Central memory CD4-positive, alpha-beta T cell (primary cell): ENCODE measurements around the gene COL26A1.
"Not testable (repeated sequence)": the region's sequence is repeated elsewhere in the genome, so short reads cannot be mapped to it uniquely, and the experiment has no call there.

ENCODE experiments used
- DNase-seq: peaks from one replicate; pipeline ENCODE4 v3.0.0; 2022

COL26A1 gene

DNA sequence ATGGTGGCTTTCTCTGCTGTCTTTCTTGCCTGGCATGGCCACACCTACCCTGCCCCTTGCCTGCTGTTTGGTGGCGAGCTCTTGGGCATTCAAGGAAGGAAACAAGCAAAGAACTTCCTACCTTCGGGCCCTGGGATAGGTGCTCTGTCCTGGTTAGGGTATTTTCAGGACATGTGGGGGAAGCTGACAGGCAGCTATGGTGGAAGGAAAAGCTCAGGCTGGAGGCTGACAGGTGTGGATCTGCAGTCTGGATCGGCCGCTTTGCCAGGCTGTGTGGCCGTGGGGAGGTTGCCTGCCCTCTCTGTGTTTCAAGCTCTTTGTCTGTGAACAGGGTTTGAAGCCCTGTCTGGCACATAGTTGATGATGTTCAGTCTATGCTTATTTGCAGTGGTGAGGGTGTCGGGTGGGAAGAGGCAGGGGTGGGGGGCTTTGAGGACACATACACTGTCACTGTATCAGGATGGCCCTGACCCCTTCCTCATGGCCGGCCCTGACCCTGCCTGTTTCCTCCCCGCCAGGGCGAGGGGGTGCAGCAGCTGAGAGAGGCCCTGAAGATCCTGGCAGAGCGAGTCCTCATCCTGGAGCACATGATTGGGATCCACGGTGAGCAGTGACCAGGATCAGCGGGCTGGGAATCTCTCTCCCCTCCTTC is 192.7 kb downstream of the COL26A1 start:
- no peak for DNase-seq

DNA sequence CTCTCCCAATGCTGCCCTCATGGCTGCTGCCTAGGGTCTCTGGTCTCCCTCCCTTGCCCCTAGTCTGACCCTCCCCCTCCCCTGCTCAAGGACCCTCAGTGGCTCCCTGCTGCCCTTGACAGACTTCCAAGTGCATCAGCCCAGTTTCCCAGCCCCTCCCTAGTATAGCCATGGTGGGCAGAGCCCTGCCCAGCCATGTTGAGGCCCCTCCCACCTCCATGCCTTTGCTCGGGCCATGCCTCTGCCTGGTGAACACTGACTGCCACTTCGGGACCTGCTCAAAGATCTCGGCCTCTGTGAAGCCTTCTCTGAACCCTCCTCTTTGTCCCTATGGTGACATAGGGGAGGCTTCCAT is 193.2 kb downstream of the COL26A1 start:
- no peak for DNase-seq

GRCh38 chr7:101556453-101556968 is 193.8 kb downstream of the COL26A1 start:
- no peak for DNase-seq

GRCh38 chr7:101557421-101557820 is 194.7 kb downstream of the COL26A1 start:
- no peak for DNase-seq

DNA sequence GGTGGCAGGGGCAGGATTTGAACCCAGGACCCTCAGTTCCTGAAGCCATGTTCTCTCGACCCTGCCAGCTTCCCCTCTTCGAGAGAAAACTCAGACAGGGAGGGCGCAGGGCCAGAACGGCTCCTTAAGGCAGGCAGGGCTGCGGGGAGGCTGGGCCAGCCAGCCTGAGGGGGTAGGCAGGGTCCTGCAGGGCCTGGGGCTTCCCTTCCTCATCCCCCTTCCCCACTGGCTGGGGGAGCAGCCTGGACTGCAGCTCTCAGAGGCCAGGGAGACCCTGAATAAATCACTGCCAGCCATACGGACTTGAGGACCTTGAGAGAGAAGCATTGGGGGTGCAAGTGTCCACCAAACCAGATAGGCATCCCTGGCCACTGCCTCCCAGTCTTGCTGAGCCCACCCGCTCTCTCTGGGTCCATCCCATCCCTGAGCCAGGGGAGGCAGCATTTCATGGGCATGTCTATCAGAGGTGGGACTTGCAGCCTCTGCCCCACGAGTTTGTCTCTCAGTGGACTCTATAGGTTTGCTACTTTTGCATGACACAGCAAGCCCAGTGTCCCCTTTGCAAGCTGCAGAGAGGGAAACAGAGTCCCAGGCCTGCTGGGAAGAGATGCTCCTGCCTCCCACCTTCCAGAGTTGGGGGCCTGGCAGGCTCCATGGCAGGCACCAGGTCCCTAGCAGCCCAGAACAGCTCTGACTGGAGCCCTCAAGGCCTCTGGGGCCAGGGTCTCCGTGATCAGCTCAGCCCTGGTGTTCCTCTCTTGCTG is 195.5 kb downstream of the COL26A1 start:
- no peak for DNase-seq

- no peak for DNase-seq
These were observed 196.2 kb downstream of the COL26A1 start for GRCh38 chr7:101558742-101559325.

GRCh38 chr7:101559586-101559985 is 196.9 kb downstream of the COL26A1 start:
- DNase-seq = no peak

- DNase-seq = not testable (repeated sequence)
These were observed 197.3 kb downstream of the COL26A1 start for GRCh38 chr7:101560021-101560420.

DNA sequence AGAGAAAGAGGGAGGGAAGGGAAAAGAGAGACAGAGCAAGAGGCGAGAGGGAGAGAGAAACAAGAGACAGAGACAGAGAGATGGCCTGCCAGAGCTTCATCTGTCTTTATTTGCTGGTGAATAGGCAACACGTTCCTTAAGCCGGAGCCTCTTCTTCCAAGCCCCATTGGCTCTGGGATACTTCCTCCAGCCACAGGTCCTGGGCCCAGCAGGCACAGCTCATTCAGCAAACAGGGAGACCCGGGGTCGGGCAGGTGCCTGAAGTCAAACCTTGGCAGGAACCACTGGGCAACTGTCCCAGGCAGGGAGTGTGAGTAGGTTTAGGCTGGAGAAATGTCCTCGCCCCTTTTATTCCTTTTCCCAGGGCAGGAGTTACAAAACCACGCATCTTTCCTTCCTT is 198.2 kb downstream of the COL26A1 start:
- DNase-seq = no peak

DNA sequence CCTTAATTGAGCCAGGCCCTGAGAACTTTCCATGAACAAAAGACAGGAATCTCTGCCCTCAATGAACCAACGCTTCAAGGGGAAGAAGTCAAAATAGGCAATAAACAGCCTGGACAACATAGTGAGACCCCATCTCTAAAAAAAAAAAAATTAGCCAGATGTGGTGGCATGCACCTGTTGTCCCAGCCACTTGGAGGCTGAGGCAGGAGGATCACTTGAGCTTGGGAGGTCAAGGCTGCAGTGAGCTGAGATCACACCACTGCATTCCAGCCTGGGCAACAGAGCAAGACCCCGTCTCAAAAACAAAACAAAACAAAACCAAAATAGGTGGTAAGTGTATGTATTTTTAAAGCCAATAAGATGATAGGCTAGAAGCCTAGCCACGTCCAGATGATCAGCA is 198.6 kb downstream of the COL26A1 start:
- not testable (repeated sequence) for DNase-seq

DNA sequence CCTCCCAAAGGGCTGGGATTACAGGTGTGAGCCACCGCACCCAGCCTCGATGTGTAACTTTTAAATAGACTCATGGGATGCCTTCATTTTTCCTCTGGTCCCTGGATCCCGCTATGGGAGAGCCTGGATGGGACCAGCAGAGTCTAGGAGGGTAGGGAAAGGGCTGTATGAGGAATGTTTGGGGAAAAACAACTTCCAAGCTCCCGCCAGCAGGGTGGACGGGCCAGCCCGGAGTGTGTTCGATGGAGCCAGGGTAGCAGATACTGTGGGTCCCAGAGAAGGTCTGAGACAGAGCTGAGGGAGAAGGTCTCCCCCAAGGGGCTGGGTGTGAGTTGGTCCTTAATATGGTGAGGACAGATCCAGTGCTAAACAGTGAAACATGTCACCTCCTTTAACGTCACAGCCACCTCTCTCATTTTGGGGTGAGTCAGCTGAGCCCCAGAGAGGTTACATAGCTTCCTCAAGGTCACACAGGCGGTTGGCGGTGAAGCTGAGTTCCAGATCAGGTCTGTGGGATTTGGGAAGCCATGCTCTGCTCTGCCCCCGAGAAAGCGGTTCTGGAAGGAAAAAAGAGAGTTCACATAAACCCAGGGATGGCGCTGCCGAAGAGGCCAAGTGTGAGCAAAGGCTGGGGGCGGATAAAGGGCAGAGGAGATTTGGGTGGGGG is 200.0 kb downstream of the COL26A1 start:
- DNase-seq = no peak

DNA sequence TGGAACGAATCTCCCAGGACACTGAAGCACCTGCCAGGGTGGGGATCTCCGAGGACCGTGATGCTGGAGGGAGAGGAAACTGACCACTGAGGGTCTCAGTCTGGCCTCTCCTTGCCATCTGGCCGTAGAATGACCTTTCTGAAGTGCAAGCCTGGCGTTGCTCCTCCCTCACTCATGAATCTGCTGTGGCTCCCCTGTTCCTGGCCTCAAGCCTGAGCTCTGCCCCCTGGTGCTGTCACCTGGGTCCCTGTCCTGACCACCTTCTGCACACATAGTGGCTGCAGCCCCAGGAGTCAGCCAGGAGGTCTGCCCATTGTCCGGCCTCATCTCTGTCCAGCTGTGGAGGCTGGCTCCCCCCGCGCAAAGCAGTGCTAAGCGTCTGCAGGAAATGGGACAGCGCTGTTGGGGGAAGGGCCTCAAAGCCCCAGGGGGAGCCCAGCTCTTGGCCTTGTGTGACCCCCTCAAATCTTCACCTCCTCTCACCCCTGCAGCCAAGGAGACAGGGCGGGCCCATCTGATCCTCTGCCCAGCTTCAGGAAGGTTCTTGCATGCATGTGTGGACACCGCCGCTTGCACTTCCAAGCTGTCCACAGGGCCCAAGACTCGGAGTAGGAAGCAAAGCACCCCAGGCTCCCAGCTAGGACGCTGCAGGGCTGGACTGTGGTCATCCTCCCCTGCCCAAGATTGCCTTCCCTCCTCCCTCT is 200.7 kb downstream of the COL26A1 start:
- DNase-seq = no peak

- DNase-seq = no peak
These were observed 201.5 kb downstream of the COL26A1 start for GRCh38 chr7:101563943-101564777.

- DNase-seq = no peak
These were observed 202.1 kb downstream of the COL26A1 start for GRCh38 chr7:101564778-101565211.

GRCh38 chr7:101565601-101566209 is 203.0 kb downstream of the COL26A1 start:
- no peak for DNase-seq

GRCh38 chr7:101567230-101567629 is 204.6 kb downstream of the COL26A1 start:
- DNase-seq = no peak

- no peak for DNase-seq
These were observed 209.5 kb downstream of the COL26A1 start for GRCh38 chr7:101572156-101572555.

- DNase-seq = no peak
These were observed 212.5 kb downstream of the COL26A1 start for GRCh38 chr7:101575168-101575567.

DNA sequence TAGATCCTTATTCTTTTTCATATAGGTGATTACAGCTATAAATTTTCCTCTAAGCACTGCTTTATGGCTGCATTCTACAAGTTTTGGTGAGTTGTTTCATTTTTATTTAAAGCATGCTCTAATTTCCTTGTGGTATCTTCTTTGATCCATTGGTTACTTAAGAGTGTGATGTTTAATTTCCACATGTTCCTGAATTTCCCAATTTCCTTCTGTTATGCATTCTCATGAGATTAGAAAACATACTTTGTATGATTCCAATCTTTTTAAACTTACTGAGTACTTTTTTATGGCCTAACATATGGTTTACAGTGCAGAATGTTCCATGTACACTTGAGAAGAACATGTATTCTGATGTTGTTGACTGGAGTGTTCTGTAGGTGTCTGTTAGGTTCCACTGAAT is 213.0 kb downstream of the COL26A1 start:
- DNase-seq = no peak

- no peak for DNase-seq
These were observed 214.3 kb downstream of the COL26A1 start for GRCh38 chr7:101576998-101577397.

GRCh38 chr7:101578552-101578951 is 215.9 kb downstream of the COL26A1 start:
- no peak for DNase-seq
